A172 (cell line): Measurements from ENCODE around the gene LTBP4. TPM values are rescaled to one million over a fixed set of nuclear protein-coding genes. Genes with fewer than 3 reads are reported as not detected.
A peak's percentile ranks its signal among the peaks of the same experiment; 100 is the strongest.

Source experiments
- DNase-seq: peaks from one replicate; pipeline ENCODE4 v3.0.0-alpha.2; 2015; ENCODE audit warnings: low spot score
- total RNA-seq: library from RNA; depleted of rRNA; stranded (reverse); fragments of >200 nt; shearing (Covaris generic); gene quantifications from 2 replicates; pipeline ENCODE4 v1.2.3, GENCODE V29; 2014; rRNA removed

The LTBP4 gene
- total RNA-seq, 1 experiment from 2014 or later = 13.9 TPM

GRCh38 chr19:40662925-40663694 is 61.9 kb downstream of the LTBP4 start:
- peak; percentile 77 for DNase-seq

- DNase-seq = peak; percentile 49
Measured at GRCh38 chr19:40663695-40664692, 62.8 kb downstream of the LTBP4 start.

GRCh38 chr19:40666803-40667438 is 65.8 kb downstream of the LTBP4 start:
- DNase-seq = no peak

- DNase-seq = no peak
Measured at GRCh38 chr19:40667602-40668001, 66.4 kb downstream of the LTBP4 start.

- no peak for DNase-seq
Measured at GRCh38 chr19:40668991-40669614, 67.9 kb downstream of the LTBP4 start.

- DNase-seq = no peak
Measured at GRCh38 chr19:40671404-40671803, 70.2 kb downstream of the LTBP4 start.

GRCh38 chr19:40672038-40672437 is 70.9 kb downstream of the LTBP4 start:
- DNase-seq = no peak

GRCh38 chr19:40672573-40673299 is 71.6 kb downstream of the LTBP4 start:
- DNase-seq = no peak

- no peak for DNase-seq
Measured at GRCh38 chr19:40673397-40673796, 72.2 kb downstream of the LTBP4 start.

- DNase-seq = no peak
Measured at GRCh38 chr19:40674291-40674690, 73.1 kb downstream of the LTBP4 start.

GRCh38 chr19:40677156-40677555 is 76.0 kb downstream of the LTBP4 start:
- DNase-seq = no peak

Other genes starting within 250 kb of the LTBP4 start
- 0.38 TPM in 1 of 2 replicates, not detected in the other for gene HIPK4, start 211.2 kb upstream of the LTBP4 start, total RNA-seq
- 1.5 and 2.0 TPM in 2 replicates for gene PRX, start 188.0 kb upstream of the LTBP4 start, total RNA-seq
- gene SERTAD1, start 175.4 kb upstream of the LTBP4 start, total RNA-seq = 10.2 and 10.3 TPM in 2 replicates
- gene SERTAD3, start 157.0 kb upstream of the LTBP4 start, total RNA-seq = 20.0 and 22.6 TPM in 2 replicates
- gene BLVRB, start 135.6 kb upstream of the LTBP4 start, total RNA-seq = 327 and 381 TPM in 2 replicates
- gene SPTBN4, start 134.4 kb upstream of the LTBP4 start, total RNA-seq = 2.2 and 2.3 TPM in 2 replicates
- 43.8 and 70.2 TPM in 2 replicates for gene SHKBP1, start 24.5 kb upstream of the LTBP4 start, total RNA-seq
- 23.7 and 32.7 TPM in 2 replicates for gene NUMBL, start 89.3 kb downstream of the LTBP4 start, total RNA-seq
- gene COQ8B, start 115.5 kb downstream of the LTBP4 start, total RNA-seq = 35.2 and 51.5 TPM in 2 replicates
- gene ITPKC, start 115.7 kb downstream of the LTBP4 start, total RNA-seq = 7.7 and 9.2 TPM in 2 replicates
- gene ACTMAP, start 149.1 kb downstream of the LTBP4 start, total RNA-seq = 0.62 and 1.7 TPM in 2 replicates
- 64.7 and 87.9 TPM in 2 replicates for gene SNRPA, start 149.8 kb downstream of the LTBP4 start, total RNA-seq
- gene MIA, start 174.2 kb downstream of the LTBP4 start, total RNA-seq = not detected in 2 replicates
- 10.3 and 19.9 TPM in 2 replicates for gene RAB4B, start 176.9 kb downstream of the LTBP4 start, total RNA-seq
- gene EGLN2, start 197.8 kb downstream of the LTBP4 start, total RNA-seq = 80.0 and 123 TPM in 2 replicates
- gene CYP2A6, start 249.1 kb downstream of the LTBP4 start, total RNA-seq = not detected in 2 replicates